Lung (tissue), 12 donors: ENCODE measurements around the gene RALGAPA1. TPM values are rescaled to one million over a fixed set of nuclear protein-coding genes. Genes with fewer than 3 reads are reported as not detected.

Source experiments
- ATAC-seq: fragments of 200-7000 bp; cut with Tn5 transposase; one replicate; pipeline ENCODE4 v1.9.1; 2020; ENCODE audit warnings: moderate number of reproducible peaks; ENCODE audit not compliant: insufficient read depth, low FRiP score
- DNase-seq, 3 donors: peaks; one replicate each; pipeline ENCODE4 v3.0.0-alpha.2; 2013 to 2017
- H3K27ac ChIP-seq, 2 donors: one replicate each; pipeline ENCODE4 v1.5.1; 2013; ENCODE audit warnings: mild to moderate bottlenecking in 2 of 2, moderate library complexity in 2 of 2, control low read depth in 1 of 2, inconsistent platforms in 1 of 2, low read depth in 1 of 2, low read length in 1 of 2
- H3K27me3 ChIP-seq, 3 donors: one replicate each; pipeline ENCODE4 v1.5.1; 2013; ENCODE audit warnings: low read length in 2 of 3; ENCODE audit not compliant: control insufficient read depth in 3 of 3, insufficient read depth in 3 of 3
- H3K36me3 ChIP-seq, 4 donors: one replicate each; pipeline ENCODE4 v1.5.1; 2013; ENCODE audit warnings: low read length in 4 of 4, mild to moderate bottlenecking in 1 of 4, moderate library complexity in 1 of 4; ENCODE audit not compliant: control insufficient read depth in 4 of 4, insufficient read depth in 4 of 4
- H3K4me1 ChIP-seq, 5 donors: one replicate each; pipeline ENCODE4 v1.5.1; 2013; ENCODE audit warnings: low read length in 5 of 5, mild to moderate bottlenecking in 2 of 5, moderate library complexity in 1 of 5; ENCODE audit not compliant: control insufficient read depth in 5 of 5, insufficient read depth in 5 of 5
- H3K4me3 ChIP-seq: one replicate; pipeline ENCODE4 v1.5.1; 2013; ENCODE audit warnings: mild to moderate bottlenecking, control low read depth, moderate library complexity
- H3K9ac ChIP-seq, 2 donors: one replicate each; pipeline ENCODE4 v1.5.1; 2013; ENCODE audit warnings: low read length in 2 of 2, control low read depth in 1 of 2; ENCODE audit not compliant: insufficient read depth in 1 of 2
- H3K9me3 ChIP-seq, 4 donors: one replicate each; pipeline ENCODE4 v1.5.1; 2013; ENCODE audit warnings: low read length in 3 of 4, mild to moderate bottlenecking in 1 of 4, moderate library complexity in 1 of 4; ENCODE audit not compliant: control insufficient read depth in 4 of 4, insufficient read depth in 3 of 4
- CTCF ChIP-seq: IDR thresholded peaks from 2 replicates; pipeline ENCODE4 v1.5.1; 2012; ENCODE audit warnings: mild to moderate bottlenecking; ENCODE audit errors: control extremely low read depth, extremely low read depth
- WGBS, 2 donors: extraction: QIAGEN DNeasy Blood & Tissue Kit; methylation state at CpG; one replicate each; pipeline ENCODE4 v1.1.7; 2013; 5-methylcytosine and 5-hydroxymethylcytosine counted together
- polyA plus RNA-seq, 2 donors: library from polyadenylated mRNA; stranded (reverse); fragments of 200-250 nt; gene quantifications; one replicate each; pipeline ENCODE4 v1.2.1, GENCODE V29; 2013
- total RNA-seq, 2 donors: library from RNA; depleted of rRNA in 1 of 2; stranded (reverse); fragments of >200 nt in 1 of 2; gene quantifications; one replicate each; pipeline ENCODE4 v1.2.1, GENCODE V29; 2014 to 2021
- donor health status: control.
- donor health status: control.
- donor health status: Bipolar disorder and iron deficiency.
- donor health status: healthy.
- donor health status: DM: yes; HTN: yes; CAD: no.

The RALGAPA1 gene
- total and polyA plus RNA-seq, 4 donors, result 9.4 to 188 (median 44.9) TPM

- Histone ChIP-seq H3K27ac (no peak overlapping the region), H3K4me3 (no peak overlapping the region), H3K9ac (no peak overlapping the region), H3K27me3 (no peaks in the 10 kb centered on the region), H3K4me1 (peaks cover 0 to 5% (median 0%) of the 10 kb centered on the region in 5 donors), H3K36me3 (peaks cover 0 to 6% (median 4%) of the 10 kb centered on the region in 4 donors), H3K9me3 (no peaks in the 10 kb centered on the region)
- TF ChIP-seq CTCF, result no peak
- ATAC-seq (no peak), DNase-seq (no peak)
- WGBS, 2 donors, result 83 to 89% methylated on average over 2 of the region's 2 CpGs
These were observed 235.2 kb downstream of the RALGAPA1 start for GRCh38 chr14:35573911-35574310.

GRCh38 chr14:35571598-35571997 is 237.5 kb downstream of the RALGAPA1 start:
- Histone ChIP-seq H3K4me1 (peaks cover 0 to 2% (median 0%) of the 10 kb centered on the region in 5 donors), H3K36me3 (peaks cover 0 to 6% (median 4%) of the 10 kb centered on the region in 4 donors), H3K9me3 (no peaks in the 10 kb centered on the region), H3K9ac (no peak overlapping the region), H3K27me3 (no peaks in the 10 kb centered on the region), H3K4me3 (no peak overlapping the region), H3K27ac (no peak overlapping the region)
- ATAC-seq (no peak), DNase-seq (no peak)
- WGBS, 2 donors, result 96 to 99% methylated on average over 8 of the region's 8 CpGs
- no peak for TF ChIP-seq CTCF

GRCh38 chr14:35565871-35566464 is 243.1 kb downstream of the RALGAPA1 start:
- Histone ChIP-seq H3K27ac (no peak overlapping the region), H3K9me3 (no peaks in the 10 kb centered on the region), H3K36me3 (peaks cover 0 to 9% (median 2%) of the 10 kb centered on the region in 4 donors), H3K4me1 (no peaks in the 10 kb centered on the region), H3K4me3 (no peak overlapping the region), H3K27me3 (no peaks in the 10 kb centered on the region), H3K9ac (no peak overlapping the region)
- no peak for TF ChIP-seq CTCF
- 95 to 98% methylated on average over 4 of the region's 4 CpGs for whole genome bisulfite sequencing, 2 donors
- ATAC-seq, result no peak
- DNase-seq, result no peak

- Histone ChIP-seq H3K4me1 (peaks cover 0 to 2% (median 0%) of the 10 kb centered on the region in 5 donors), H3K36me3 (peaks cover 0 to 3% (median 0%) of the 10 kb centered on the region in 4 donors), H3K27ac (no peak overlapping the region), H3K9ac (no peak overlapping the region), H3K4me3 (no peak overlapping the region), H3K9me3 (no peaks in the 10 kb centered on the region), H3K27me3 (no peaks in the 10 kb centered on the region)
- 83 to 87% methylated on average over 2 of the region's 2 CpGs for WGBS, 2 donors
- ATAC-seq (no peak), DNase-seq (no peak)
- TF ChIP-seq CTCF, result no peak
These were observed 250.4 kb downstream of the RALGAPA1 start for GRCh38 chr14:35558680-35559079.
